ENCODE data around the gene PPP1R13B.
A peak's percentile ranks its signal among the peaks of the same experiment; 100 is the strongest.

Gene PPP1R13B

GRCh38 chr14:103880348-103881267 is 33.2 kb upstream of the PPP1R13B start:
- DNase-seq (ENCODE audit: low read depth in 1 of 2, low spot score in 1 of 2) = no peak

GRCh38 chr14:103879570-103880347 is 32.4 kb upstream of the PPP1R13B start:
- no peak for DNase-seq (ENCODE audit: low read depth in 1 of 2, low spot score in 1 of 2)

GRCh38 chr14:103879118-103879569 is 31.8 kb upstream of the PPP1R13B start:
- no peak for DNase-seq (ENCODE audit: low read depth in 1 of 2, low spot score in 1 of 2)

GRCh38 chr14:103878180-103878579 is 30.8 kb upstream of the PPP1R13B start:
- DNase-seq (ENCODE audit: low read depth in 1 of 2, low spot score in 1 of 2) = no peak

GRCh38 chr14:103875010-103875409 is 27.6 kb upstream of the PPP1R13B start:
- DNase-seq (ENCODE audit: low read depth in 1 of 2, low spot score in 1 of 2) = no peak

DNA sequence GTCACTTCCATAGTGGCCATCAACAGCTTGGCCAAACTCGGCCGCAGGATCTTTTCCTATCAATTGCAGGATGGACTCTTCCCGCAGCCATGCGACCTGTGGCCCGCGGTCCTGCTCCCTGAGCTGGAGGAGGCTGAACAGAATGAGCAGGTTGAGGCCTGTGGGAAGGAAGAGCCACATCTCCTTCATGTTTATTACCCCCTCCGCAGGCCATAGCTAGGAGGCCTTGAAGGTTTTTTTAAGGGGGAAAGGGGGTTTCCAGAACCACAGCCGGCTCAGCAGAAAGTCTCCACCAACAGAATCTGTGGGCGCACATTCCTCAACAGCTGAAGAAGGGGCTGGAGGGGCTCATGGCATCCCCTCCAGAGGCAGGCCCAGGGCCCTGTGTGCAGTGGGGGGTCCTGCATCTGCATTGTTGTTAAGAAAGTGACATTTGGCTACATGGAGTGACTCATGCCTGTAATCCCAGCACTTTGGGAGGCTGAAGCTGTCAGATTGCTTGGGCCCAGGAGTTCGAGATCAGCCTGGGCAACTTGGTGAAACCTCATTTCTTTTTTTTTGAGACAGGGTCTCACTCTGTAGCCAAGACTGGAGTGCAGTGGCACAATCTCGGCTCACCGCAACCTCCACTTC is 25.2 kb upstream of the PPP1R13B start:
- DNase-seq (ENCODE audit: low read depth in 1 of 2, low spot score in 1 of 2) = no peak

DNA sequence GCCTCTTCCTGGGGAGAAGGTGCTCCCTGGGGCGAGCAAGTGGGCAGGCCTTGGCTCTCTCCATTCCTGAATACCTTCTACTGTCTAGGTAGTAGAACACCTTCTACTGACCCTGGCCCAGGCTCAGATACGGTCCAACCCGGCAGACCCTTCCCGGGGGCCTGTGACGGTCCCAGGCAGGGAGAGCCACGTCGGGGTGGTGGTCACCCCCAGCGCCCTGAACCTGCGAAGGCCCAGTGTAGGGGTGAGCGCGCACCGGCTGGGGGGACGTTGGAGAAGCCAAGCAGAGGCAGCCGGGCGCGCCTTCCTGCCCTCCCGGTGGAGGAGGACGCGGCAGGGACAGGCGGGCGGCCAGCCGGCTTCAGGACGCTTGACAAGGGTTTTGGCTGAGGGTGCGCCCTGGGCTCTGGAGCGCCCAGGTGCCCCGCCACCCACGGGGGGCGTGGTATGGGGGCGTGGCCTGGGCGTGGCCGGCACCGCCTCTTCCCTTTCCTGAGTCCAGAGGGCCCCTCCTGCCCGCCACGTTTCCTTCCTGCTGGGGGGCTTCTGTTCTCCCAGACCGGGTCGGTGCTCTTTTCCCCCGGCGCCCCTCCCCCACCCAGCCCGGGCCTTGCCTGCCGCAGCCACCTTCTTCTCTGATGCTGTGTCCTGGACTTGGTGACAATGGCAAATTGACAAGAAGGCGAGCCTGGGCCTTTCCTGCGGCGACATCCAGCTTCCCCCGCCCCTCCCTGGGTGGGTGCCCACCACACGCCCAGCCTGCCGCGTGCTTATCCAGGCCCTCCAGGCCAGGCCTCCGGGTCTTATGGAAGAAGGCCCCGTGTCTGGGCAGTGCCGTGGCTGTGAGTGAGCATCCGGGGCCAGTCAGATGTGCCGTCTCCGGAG is 24.5 kb upstream of the PPP1R13B start:
- DNase-seq (ENCODE audit: low read depth in 1 of 2, low spot score in 1 of 2) = peak; percentile 45 to 70

GRCh38 chr14:103870891-103871595 is 23.7 kb upstream of the PPP1R13B start:
- DNase-seq (ENCODE audit: low read depth in 1 of 2, low spot score in 1 of 2) = no peak

GRCh38 chr14:103870144-103870876 is 22.9 kb upstream of the PPP1R13B start:
- DNase-seq (ENCODE audit: low read depth in 1 of 2, low spot score in 1 of 2) = no peak

- DNase-seq (ENCODE audit: low read depth in 1 of 2, low spot score in 1 of 2) = no peak
Observed at GRCh38 chr14:103869406-103870143, 22.2 kb upstream of the PPP1R13B start.

- no peak for DNase-seq (ENCODE audit: low read depth in 1 of 2, low spot score in 1 of 2)
Observed at GRCh38 chr14:103868242-103868897, 21.0 kb upstream of the PPP1R13B start.

DNA sequence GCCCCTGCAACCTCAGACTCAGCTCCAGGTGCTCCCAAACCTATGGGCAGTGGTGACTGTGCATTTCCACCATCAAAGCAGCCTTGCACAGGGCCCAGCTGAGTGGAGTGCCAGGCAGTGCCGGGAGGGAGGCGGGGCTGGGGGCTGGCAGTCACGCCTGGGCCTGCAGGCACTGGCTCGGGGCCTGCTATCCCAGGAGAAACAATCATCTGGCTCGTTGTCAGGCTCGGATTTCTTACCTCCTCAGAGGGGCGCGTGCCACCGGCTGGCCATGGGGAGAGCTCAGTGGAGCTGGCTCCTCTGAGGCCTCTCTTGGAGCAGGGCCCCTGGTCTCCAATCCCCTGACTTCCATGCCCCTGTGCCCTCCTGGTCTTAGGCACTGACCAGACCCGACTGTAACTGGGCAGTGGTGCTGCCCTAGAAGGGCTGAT is 20.2 kb upstream of the PPP1R13B start:
- no peak for DNase-seq (ENCODE audit: low read depth in 1 of 2, low spot score in 1 of 2)

DNA sequence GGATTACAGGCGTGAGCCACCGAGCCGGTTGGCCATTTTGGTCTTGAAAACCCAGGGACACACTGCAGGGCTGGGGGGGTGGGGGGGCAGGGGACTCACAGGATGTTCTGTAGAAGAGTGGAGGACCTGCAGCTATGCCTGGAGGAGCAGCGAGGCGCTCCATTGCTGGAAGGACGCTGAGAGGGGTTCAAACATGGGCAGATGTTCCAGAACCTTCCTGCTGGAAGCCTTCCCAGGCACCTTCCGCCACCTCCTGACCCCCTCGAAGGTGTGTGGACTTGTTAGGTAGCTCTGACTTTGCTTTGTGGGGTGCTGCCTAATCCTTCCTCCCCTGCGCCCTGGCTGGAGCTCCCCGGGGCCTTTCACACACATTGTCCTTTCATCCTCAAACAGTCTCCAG is 19.6 kb upstream of the PPP1R13B start:
- no peak for DNase-seq (ENCODE audit: low read depth in 1 of 2, low spot score in 1 of 2)

DNA sequence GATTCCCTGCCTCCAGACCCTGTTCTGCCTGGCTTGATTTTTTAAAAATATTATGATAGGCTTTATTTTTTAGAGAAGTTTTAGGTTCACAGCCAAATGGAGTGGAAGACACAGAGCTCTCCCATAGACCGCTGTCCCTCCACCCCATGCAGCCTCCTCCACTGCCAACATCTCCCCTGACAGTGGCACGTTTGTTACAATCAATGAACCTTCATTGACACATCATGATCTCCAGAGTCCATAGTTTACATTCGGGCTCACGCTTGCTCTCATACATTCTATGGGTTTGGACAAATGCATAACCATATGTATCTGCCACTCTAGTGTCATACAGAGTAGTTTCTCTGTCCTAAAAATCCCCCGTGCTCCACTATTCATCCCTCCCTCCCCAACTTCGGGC is 15.9 kb upstream of the PPP1R13B start:
- no peak for DNase-seq (ENCODE audit: low read depth in 1 of 2, low spot score in 1 of 2)

GRCh38 chr14:103862393-103862782 is 15.0 kb upstream of the PPP1R13B start:
- no peak for DNase-seq (ENCODE audit: low read depth in 1 of 2, low spot score in 1 of 2)

DNA sequence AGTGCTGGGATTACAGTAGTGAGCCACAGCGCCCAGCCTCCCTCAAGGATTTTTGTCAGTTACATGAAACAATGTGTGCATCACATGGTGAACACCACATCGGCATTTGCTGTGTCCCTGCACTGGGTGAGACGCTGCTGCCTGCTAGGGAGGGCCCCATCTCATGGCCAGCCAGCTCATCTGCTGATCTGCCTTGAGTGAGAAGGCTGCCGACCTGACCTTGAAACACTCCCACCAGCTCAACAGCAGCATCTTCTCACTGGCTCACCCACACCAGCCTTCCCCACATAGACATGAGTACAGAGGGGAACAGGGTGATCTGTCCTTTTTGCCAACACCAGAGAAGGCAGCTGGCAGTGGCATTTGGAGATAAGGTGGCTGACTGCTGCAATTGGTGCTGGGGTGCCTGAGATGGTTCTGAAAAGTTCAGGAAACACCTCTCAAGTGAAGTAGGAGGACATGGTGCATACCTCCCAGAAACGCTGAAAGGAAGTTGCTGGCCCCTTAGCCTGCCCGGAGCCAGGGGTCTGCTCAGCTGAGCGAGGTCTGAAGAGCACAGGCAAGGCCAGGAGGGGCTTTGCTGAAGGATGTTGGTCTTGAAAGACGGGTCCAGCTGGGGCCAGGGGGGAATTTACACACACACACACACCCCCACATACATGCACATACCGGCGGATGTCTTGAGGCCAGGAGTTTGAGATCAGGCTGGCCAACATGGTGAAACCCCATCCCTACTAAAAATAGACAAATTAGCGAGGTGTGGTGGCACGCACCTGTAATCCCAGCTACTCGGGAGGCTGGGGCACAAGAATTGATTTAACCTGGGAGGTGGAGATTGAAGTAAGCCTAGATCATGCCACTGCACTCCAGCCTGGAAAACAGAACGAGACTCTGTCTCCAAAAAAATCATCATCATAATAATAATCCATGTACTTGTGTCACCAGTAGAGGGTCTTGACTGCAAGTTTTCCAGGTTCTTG is 14.3 kb upstream of the PPP1R13B start:
- no peak for DNase-seq (ENCODE audit: low read depth in 1 of 2, low spot score in 1 of 2)
